ENCODE results near the gene KRT6B.
A peak's percentile ranks its signal among the peaks of the same experiment; 100 is the strongest.
"Not testable (repeated sequence)": the region's sequence is repeated elsewhere in the genome, so short reads cannot be mapped to it uniquely, and the experiment has no call there.

Gene KRT6B

GRCh38 chr12:52413202-52413601 lies 38.7 kb downstream of the KRT6B start:
- DNase-seq (ENCODE audit: low read depth, low spot score) = no peak

GRCh38 chr12:52411815-52412214 lies 40.1 kb downstream of the KRT6B start:
- no peak for DNase-seq (ENCODE audit: low read depth, low spot score)

GRCh38 chr12:52410589-52411248 lies 41.2 kb downstream of the KRT6B start:
- DNase-seq (ENCODE audit: low read depth, low spot score) = not testable (repeated sequence)

- no peak for DNase-seq (ENCODE audit: low read depth, low spot score)
Observed at GRCh38 chr12:52407918-52408317, 44.0 kb downstream of the KRT6B start.

GRCh38 chr12:52405922-52406385 lies 46.0 kb downstream of the KRT6B start, which contains the start of gene KRT82:
TSS of gene KRT82 (minus strand) at chr12:52406335. CDS start at chr12:52406277, 58 bp downstream.
- DNase-seq (ENCODE audit: low read depth, low spot score) = no peak

GRCh38 chr12:52404951-52405350 lies 47.0 kb downstream of the KRT6B start:
- DNase-seq (ENCODE audit: low read depth, low spot score) = no peak

- DNase-seq (ENCODE audit: low read depth, low spot score) = no peak
Observed at GRCh38 chr12:52403561-52403960, 48.4 kb downstream of the KRT6B start.

- peak; percentile 28 for DNase-seq (ENCODE audit: low read depth, low spot score)
Observed at GRCh38 chr12:52402873-52403540, 48.9 kb downstream of the KRT6B start.

GRCh38 chr12:52402377-52402776 lies 49.6 kb downstream of the KRT6B start:
- DNase-seq (ENCODE audit: low read depth, low spot score) = no peak

- no peak for DNase-seq (ENCODE audit: low read depth, low spot score)
Observed at GRCh38 chr12:52401926-52402325, 50.0 kb downstream of the KRT6B start.

GRCh38 chr12:52401526-52401925 lies 50.4 kb downstream of the KRT6B start:
- DNase-seq (ENCODE audit: low read depth, low spot score) = no peak

- no peak for DNase-seq (ENCODE audit: low read depth, low spot score)
Observed at GRCh38 chr12:52400906-52401305, 51.0 kb downstream of the KRT6B start.

GRCh38 chr12:52399756-52400155 lies 52.2 kb downstream of the KRT6B start:
- DNase-seq (ENCODE audit: low read depth, low spot score) = no peak

GRCh38 chr12:52398176-52398575 lies 53.8 kb downstream of the KRT6B start:
- no peak for DNase-seq (ENCODE audit: low read depth, low spot score)

- no peak for DNase-seq (ENCODE audit: low read depth, low spot score)
Observed at GRCh38 chr12:52396656-52397055, 55.3 kb downstream of the KRT6B start.

Measured in ELF-1 (cell line).